NCI-H2171 (cell line): ENCODE data around the gene AFF3.

Experiments used
- DNase-seq: peaks from one replicate; lab custom pipeline; 2025; lab: John Stamatoyannopoulos, UW

The AFF3 gene

DNA sequence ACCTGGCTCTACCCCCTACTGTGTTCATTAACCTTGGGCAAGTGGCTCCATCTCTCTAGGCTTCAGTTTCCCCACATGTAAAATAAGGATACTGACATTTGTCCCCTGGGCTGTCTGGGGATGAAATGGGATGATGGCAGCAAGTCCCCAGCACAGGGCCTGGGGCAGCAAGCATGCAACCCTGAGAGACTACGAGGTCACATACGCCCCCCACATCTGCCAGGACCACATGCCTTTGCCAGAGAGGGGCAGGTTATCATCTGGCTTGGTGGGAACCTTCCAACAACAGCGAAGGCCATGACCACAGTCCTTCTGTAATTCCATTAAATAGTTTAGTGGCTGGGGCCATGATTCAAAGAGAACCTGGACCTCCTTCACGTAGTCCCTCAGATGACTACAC, 506.7 kb downstream of the AFF3 start:
- no peak for DNase-seq

DNA sequence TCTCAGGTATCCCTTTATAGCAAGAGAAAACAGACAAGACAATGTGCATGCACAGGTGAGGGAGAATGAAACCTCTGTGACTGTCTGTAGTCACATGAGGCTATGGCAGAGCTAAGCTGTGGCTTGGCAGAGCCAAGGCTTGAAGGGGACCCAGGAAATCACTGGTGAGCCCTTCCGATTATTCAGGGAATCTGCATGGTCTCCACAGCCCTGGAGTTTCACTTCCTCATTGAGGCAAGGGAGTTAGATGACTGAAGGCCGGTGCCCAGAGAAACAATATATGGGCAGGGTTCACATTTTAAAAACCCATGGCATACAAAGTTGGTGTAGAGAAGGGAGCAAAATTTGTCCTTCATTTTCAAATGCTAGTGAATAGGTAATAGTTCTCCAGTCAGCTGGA, 508.2 kb downstream of the AFF3 start:
- DNase-seq, result no peak

DNA sequence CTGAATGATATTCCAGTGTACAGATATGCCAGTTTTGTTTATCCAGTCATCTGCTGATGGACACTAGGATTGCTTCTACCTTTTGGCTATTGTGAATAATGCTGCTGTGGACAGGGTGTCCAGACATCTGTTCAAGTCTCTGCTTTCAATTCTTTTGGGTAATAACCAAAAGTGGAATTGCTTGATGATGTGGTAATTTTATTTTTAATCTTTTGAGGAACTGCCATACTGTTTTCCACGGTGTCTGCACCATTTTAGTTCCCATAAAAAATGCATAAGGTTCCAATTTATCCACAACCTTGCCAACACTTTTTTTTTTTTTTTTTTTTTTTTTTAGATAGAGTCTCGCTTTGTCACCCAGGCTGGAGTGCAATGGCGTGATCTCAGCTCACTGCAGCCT, 510.7 kb downstream of the AFF3 start:
- DNase-seq, result no peak

DNA sequence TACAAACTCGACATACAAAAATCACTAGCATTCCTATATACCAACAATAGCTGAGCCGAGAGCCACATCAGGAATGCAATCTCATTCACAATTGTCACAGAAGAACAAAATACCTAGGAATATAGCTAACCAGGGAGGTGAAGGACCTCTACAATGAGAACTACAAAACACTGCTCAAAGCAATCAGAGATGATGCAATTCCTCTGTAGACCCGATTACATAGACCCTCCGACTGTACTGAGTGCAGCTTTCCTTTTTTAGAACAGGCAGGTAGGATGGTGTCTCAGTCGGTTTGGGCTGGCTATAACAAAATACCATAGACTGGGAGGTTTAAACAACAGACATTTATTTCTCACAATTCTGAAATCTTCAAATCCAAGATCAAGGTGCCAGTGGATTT, 513.1 kb downstream of the AFF3 start:
- DNase-seq, result no peak

DNA sequence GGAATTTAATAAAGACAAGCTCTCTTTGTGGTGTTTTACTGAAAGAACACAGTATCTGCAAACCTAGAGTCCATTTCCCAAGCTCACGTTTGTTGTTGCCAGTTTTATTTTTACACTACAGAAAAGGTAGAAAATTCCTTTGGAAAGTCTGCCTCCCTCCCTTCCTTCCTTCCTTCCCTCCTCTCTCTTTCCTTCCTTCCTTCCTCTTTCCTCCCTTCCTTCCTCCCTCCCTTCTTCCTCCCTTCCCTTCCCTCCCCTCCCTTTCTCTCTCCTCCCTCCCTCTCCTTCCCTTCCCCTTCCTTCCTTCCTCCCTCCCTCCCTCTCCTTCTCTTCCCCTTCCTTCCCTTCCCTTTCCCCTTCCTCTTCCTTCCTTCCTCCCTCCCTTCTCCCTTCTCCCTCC, 516.2 kb downstream of the AFF3 start:
- no peak for DNase-seq

DNA sequence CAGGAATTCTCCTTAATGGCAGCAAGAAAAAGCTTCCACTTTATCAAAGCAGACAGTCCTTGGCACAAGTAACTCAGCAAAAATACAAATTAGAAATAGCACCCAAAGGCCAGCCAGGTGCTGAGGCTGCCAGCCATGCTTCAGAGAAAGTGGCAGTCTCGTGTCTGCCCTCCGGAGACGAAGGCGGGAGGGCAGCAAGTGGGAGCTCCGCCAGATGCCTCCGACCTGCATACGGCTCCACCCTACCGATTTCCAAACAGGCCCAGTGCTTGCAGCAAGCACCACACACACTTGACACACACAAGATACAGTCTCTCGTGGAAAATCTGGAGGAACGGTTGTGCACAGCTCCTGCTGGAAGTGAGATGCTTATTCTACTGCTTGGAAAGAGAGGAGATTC, 517.7 kb downstream of the AFF3 start:
- peak; percentile 10 for DNase-seq

DNA sequence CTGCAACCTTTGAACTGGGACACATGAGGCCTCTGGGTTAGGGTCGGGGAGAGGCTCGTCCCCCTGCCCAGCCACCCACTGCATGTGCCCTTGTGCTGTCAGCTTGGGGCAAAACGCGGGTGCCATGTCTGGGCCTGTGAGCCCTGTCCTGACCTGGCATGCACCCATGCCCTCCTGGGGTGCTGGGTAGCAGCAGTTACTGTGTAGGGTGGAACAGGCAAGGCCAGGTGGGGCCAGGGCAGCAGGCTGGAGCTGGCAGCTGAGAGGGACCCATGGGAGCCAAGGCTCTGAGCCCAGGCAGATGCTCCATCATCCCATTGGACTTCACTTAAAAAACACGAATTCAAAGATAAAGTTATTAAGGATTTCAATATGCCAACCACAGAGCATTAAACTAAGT, 518.8 kb downstream of the AFF3 start:
- DNase-seq, result no peak

DNA sequence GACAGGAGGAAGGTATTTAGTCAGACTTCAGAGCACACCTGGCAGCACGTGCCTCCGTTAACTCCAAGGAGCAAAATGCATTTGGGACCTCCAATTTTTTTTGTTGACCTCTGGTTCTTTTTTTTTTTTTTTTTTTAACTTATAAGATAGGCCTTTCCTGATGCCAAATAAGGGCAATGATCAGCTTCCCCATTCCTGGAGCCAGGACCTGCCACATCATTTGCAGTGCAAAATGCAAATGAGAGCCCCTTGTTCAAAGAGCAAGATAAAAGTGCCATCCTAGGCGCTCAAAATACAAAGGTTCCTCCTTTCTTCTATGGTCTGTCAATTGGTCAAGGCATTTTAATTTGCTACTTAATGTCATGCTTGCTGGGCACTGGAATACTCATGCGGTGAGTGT, 519.4 kb downstream of the AFF3 start:
- no peak for DNase-seq

DNA sequence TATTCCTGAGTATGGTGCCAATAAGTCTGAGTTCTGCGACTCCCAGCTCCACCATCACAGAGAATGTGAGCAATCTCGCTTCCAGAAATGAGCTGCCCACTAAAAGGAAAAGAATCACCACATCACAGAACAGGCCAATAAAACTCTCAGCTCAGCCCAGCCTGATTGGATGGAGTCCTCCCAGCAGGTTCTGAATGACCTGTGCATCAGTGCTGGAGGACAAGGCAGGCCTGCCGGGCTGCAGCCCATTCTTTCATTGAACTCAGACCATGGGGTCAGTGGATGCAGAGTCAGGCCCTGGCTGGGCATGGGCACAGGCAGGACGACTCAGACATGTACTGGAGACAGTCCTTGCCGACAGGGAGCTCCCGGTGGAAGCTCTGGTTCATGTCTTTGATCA, 519.9 kb downstream of the AFF3 start:
- DNase-seq, result no peak

DNA sequence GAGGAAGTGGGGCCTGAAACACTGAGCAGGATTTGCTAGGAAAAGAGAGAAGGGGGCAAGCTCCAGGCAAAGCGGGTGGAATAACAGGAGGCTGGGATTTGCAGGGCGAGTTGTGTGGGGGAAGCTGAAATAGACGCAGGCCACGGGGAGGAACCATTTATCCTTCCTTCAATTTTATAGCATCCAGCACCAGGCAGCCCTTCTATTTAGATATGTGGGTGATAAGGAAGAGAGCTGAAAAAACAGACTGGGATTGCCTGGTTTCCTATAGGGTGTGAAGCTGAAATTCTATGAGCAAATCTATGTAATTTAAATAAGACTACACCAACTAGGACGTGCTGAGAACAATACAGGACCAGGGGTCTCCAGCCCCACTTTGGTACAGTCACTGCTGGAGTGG, 520.6 kb downstream of the AFF3 start:
- DNase-seq, result no peak

DNA sequence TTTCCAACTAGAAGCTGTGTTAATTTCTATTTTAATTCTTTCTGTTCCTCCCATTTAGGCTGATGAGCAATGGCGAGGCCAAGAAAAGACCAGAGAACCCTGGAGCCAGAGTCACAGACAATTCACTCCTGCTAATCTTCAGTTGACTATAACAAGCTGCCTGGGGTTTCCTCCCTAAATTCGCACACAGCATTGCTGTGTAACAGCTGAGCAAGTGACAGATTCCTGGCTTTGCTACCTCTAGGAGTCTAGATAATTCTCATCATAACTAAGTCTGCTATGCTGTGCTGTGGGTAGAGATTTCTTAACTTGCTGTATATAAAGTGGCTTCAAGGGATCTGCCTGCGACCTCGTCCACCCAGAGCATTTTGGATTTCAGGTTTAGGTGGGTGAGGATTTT, 521.3 kb downstream of the AFF3 start:
- DNase-seq, result no peak

DNA sequence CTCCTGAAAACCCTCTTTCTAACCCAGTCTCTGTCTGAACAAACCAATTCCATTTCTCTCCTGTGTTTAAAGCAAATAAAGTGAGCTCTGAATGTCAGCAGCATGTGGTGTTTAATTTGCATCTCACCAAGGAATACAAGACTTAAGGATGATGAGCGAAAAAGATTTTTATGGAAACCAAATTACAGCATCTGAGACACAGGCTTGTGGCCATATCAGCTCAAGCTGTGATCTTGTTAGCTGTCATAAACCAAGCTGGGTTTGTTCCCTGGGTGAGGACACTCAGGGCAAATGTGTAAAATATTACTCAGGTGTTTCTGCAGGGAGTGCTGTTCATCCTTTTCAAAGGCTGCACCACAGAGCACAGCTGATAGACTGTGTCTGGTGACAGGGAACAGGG, 523.2 kb downstream of the AFF3 start:
- no peak for DNase-seq

DNA sequence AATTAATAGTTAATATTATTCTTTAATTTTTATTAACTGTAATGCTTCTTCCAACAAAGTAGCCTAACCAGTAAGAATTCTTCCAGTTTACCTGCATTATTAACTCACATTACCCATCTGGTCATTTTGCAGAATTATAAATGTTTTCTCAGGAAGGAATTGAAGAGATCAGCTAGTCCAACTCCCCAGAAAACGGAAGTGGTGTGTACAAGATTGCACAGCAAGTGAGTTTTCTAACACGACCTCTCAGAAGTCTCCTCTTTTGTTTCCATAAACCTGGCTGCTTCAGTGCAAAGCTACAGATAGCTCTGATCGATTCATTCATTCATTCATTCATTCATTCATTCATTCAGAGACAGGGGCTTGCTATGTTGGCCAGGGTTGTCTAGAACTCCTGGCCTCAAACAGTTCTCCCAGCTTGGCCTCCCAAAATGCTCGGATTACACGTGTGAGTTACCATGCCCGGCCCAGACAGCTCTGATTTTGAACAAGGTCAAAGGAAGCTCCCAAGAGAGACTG, 523.8 kb downstream of the AFF3 start:
- DNase-seq, result no peak

DNA sequence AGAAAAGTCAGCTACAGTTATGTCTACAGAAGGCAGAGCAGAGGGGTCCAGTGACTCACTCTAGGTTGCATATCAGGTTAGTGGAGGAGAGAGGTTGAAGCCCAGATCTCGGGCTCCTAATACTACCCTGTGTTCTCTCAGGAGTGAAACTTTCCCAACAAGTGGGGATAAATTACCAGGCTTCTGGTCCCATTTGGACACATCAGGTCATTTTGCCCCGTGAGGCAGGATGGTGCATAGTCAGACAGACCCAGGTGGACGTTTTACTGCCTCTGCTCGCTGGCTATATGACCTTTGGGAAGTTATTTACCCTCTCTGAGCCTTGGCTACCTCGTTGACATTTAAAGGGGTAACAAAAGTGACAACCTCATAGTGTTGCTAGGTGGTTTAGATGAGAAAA, 524.6 kb downstream of the AFF3 start:
- DNase-seq, result no peak

DNA sequence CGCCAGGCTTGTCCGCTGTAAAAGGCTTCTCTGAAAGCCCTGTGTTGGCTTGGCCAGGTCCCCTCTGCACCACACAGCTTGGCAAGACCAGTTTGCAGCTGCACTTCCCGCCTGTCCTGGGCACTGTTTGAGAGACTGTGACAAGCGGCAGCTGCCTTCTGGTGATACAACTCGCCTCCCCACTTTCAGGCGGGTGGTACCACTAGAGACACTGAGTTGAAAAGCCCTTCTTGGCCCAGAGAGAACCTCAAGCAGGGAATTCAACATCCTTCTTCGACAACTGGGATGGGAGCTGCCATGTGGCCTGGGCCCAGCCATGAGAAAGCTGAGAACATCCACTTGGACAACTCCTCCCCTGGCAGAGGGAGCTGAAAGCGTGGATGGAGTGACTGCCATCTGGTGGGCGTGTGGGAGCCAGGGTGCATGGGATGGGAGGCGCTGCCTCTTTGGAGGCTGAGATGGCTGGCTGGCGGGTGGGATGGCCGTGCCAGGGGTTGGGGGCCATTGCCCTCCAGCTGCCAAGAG, 527.1 kb downstream of the AFF3 start:
- no peak for DNase-seq

DNA sequence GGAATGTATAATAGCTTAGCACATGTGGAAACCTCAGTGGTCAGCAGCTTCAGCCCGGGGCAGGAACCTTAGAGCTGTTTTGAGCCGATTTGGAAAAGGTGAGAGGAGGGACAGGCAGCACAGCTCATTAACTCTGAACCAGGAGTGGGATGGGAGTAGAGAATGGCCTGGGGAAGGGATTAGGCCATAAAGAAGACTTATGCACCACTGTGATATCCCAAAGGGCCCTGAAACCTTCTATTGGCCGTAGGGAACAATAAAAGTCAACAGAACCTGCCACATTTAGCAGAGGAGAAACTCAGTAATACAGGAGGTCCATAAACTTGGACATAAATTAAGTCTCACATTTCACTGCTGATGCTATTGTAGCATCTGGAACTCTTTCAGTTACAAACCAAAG, 528.4 kb downstream of the AFF3 start:
- DNase-seq, result no peak

DNA sequence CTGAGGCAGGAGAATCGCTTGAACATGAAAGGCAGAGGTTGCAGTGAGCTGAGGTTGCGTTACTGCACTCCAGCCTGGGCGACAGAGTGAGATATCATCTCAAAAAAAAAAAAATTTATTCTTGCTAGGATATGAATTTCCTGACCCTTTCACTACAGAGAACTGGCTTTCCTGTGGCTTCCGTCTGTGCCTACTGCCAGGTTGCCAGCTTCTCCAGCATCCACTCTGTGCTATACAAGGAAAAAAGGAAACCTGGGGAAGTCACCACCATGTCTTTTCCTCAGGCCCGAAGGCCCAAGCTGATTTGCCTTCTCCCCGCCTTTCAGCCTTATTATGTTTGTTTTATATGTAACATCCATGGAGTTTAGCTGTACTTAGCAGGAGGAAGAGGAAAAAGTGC, 530.6 kb downstream of the AFF3 start:
- no peak for DNase-seq

DNA sequence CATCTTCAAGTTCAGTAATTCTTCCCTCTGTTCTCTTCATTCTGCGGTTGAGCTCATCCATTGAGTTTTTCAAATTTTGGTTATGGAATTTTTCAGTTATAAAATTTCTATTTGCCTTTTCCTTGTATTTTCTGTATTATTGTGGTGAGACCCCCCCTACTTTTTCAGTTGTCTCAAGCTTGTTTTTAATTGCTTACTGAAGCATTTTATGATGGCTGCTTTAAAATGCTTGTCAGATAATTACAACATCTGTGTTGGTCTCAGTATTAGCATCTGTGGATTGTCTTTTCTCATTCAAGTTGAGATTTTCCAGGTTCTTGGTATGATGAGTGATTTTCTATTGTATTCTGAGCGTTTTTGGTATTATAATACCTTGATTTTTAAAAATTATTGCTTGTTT, 531.4 kb downstream of the AFF3 start:
- no peak for DNase-seq

DNA sequence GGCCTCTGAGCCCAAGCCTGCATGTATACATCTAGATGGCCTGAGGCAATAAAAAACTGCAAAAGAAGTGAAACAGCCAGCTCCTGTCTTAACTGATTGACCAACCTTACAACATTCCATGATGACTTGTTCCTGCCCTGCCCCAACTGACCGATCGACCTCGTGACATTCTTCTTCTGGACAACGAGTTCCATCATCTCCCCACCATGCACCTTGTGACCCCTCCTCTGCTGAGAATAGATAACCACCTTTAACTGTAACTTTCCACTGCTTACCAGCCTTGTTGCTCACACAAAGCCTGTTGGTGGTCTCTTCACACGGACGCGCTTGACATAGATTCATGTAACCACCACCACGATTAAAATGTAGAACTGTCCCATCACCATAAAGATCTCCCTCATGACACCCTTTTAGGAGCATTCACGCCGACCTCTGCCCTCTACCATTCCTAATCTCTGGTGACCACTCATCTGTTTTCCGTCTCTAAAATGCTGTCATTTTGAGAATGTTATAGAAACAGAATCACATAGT, 532.5 kb downstream of the AFF3 start:
- DNase-seq, result no peak

DNA sequence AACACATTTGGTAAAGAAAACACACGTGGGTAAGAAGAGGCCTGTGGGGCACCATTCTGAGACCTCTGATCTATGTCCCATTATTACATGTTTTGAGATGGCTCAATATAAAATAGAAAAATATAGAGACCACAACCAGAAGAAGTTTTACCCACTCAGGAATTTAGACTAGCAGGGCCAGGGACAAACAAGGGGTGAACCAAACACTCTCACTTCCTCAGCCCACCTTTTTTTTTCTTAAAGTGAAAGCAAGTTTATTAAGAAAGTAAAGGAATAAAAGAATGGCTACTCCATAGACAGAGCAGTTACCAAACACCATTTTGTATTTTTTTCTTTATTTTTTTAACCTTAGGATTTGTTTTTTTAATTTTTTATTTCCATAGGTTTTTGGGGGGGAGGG, 533.5 kb downstream of the AFF3 start:
- no peak for DNase-seq

DNA sequence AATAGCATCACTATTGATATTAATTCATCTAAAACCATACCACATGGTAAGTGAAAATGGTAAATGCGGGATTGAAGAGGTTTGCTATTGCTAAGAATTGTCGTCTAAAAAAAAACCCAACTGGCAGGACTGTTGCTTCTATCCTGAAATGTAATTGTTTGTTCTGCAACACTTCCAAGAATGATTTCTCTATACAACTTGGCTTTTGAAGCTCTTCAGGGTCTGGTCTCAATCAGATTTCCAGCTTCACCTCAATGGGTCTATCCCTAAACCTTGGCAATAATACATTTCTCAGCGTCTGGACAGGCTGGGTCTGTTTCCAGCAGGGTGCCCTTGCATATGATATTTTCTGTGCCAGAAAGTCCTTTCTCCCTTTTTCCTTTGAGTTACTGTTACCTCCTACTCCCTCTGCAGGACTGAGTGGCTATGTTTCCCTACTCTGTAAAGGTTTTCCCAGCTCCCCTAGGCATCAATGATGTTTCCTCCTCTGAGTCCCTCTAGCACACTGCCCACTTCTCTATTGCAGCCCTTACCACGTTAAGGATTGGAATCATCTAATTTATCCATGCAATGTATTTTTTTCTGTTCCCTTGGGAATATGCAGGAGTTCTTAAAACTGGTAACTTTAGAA, 534.4 kb downstream of the AFF3 start:
- DNase-seq, result no peak

DNA sequence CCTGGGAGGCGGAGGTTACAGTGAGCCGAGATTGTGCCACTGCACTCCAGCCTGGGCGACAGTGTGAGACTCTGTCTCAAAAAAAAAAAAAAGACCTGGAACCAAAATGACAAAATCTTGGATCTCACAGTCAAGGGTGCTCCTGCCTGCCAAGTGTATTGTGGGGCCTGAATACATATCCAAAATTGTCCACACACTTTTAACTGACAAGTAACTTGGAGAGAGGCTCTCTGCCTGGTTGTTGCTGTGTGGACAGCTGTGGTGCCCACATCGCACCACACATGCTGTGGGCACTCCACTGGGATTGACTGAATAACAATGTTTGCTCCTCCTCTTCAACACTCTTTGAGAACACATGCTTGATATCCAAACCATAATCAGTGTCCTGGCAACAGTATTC, 534.9 kb downstream of the AFF3 start:
- DNase-seq, result no peak

DNA sequence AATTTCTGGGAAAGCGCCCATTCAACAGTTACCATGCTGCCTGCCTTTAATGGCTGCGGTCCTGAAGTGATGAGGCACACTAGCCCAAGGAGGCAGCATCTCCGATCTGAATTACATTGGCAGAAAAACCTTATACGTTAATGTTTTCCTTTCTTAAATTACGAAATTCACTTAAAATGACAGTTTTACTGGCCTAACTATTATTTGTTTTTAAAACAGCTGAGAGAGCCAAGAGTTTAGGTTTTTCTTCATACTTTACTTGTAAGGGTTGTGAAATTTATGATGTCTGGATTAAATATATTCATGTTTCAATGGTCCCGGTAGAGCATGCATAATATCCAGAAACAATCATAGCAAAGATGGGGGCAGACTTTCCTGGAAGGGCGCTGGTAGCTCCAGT, 537.4 kb downstream of the AFF3 start:
- DNase-seq, result no peak

DNA sequence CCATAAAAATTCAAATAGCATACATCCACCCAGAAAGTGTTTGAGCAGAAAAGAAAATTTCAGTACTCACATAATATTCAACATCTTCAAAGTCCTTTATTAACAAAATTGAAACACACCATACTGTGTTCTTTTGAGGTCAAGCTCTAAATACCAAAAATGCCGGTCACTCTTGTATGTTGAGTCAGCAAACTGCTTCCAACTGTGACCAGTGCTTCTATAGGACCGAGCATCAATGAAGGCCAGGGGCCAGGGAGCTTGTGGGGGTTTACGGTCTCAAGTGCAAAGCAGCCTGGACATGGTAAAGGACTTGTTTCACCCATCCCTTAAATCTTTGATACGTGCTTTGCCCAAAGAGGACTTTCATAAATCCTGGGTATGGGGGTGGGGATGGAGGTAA, 539.9 kb downstream of the AFF3 start:
- no peak for DNase-seq
